ENCODE results near the gene CHST14. TPM values are rescaled to one million over a fixed set of nuclear protein-coding genes. Genes with fewer than 3 reads are reported as not detected.

Gene CHST14
- total RNA-seq, 3 donors from 2014 or later (not counting 1 experiment from before 2014, with no cell fraction given): 9.8 to 16.7 (median 12.9) TPM

GRCh38 chr15:40474581-40474980 is 3.8 kb downstream of the CHST14 start:
- Mint-ChIP-seq H3K27me3 (ENCODE audit: low read depth in 2 of 2) (no peaks in the 10 kb centered on the region), H3K4me1 (peaks cover 7 to 14% of the 10 kb centered on the region in 2 donors), H3K9me3 (no peaks in the 10 kb centered on the region), H3K27ac (no peak overlapping the region), H3K36me3 (no peaks in the 10 kb centered on the region), H3K4me3 (no peak overlapping the region)
- H3K9me3 ChIP-seq (ENCODE audit: control insufficient read depth, insufficient read depth, low read length): no peaks in the 10 kb centered on the region
- intact Hi-C loops (cut with micrococcal nuclease): no loop called here
- 95% methylated on average over 8 of the region's 8 CpGs for WGBS (ENCODE audit: insufficient coverage)
- H3K27ac ChIP-seq (ENCODE audit: low read length): no peak overlapping the region
- H3K4me3 ChIP-seq (ENCODE audit: low read length): no peak overlapping the region
- TF ChIP-seq CTCF (IDR thresholded peaks at IDR 0.05): no peak
- no peaks in the 10 kb centered on the region for H3K36me3 ChIP-seq (ENCODE audit: control insufficient read depth, insufficient read depth, low read length)
- peaks cover 21% of the 10 kb centered on the region for H3K4me1 ChIP-seq (ENCODE audit: control insufficient read depth, insufficient read depth, low read length)
- H3K27me3 ChIP-seq (ENCODE audit: control insufficient read depth, insufficient read depth, low read length): no peaks in the 10 kb centered on the region
- ATAC-seq: no peak
- no peak for DNase-seq

- intact Hi-C loops (cut with micrococcal nuclease): no loop called here
- Histone ChIP-seq H3K4me1 (ENCODE audit: control insufficient read depth, insufficient read depth, low read length) (no peaks in the 10 kb centered on the region), H3K27me3 (ENCODE audit: control insufficient read depth, insufficient read depth, low read length) (no peaks in the 10 kb centered on the region), H3K36me3 (ENCODE audit: control insufficient read depth, insufficient read depth, low read length) (no peaks in the 10 kb centered on the region), H3K27ac (ENCODE audit: low read length) (no peak overlapping the region), H3K9me3 (ENCODE audit: control insufficient read depth, insufficient read depth, low read length) (no peaks in the 10 kb centered on the region), H3K4me3 (ENCODE audit: low read length) (no peak overlapping the region)
- Mint-ChIP-seq H3K36me3 (no peaks in the 10 kb centered on the region), H3K27ac (no peak overlapping the region), H3K4me3 (no peak overlapping the region), H3K4me1 (peaks cover 0 to 3% of the 10 kb centered on the region in 2 donors), H3K9me3 (no peaks in the 10 kb centered on the region), H3K27me3 (ENCODE audit: low read depth in 2 of 2) (peaks cover 0 to 5% of the 10 kb centered on the region in 2 donors)
- 89% methylated on average over 5 of the region's 5 CpGs for WGBS (ENCODE audit: insufficient coverage)
- TF ChIP-seq CTCF (IDR thresholded peaks at IDR 0.05): no peak
- DNase-seq: no peak
- no peak for ATAC-seq
Observed at GRCh38 chr15:40477642-40478327, 7.0 kb downstream of the CHST14 start.

- intact Hi-C loops (cut with micrococcal nuclease): no loop called here
- H3K27me3 ChIP-seq (ENCODE audit: control insufficient read depth, insufficient read depth, low read length): no peaks in the 10 kb centered on the region
- ATAC-seq: no peak
- H3K4me1 ChIP-seq (ENCODE audit: control insufficient read depth, insufficient read depth, low read length): no peaks in the 10 kb centered on the region
- H3K27ac Mint-ChIP-seq: no peak overlapping the region
- no peaks in the 10 kb centered on the region for H3K9me3 Mint-ChIP-seq
- H3K36me3 Mint-ChIP-seq: no peaks in the 10 kb centered on the region
- H3K9me3 ChIP-seq (ENCODE audit: control insufficient read depth, insufficient read depth, low read length): no peaks in the 10 kb centered on the region
- H3K27me3 Mint-ChIP-seq (ENCODE audit: low read depth in 2 of 2): peaks cover 0 to 7% of the 10 kb centered on the region in 2 donors
- DNase-seq: no peak
- H3K4me3 ChIP-seq (ENCODE audit: low read length): no peak overlapping the region
- no peak overlapping the region for H3K27ac ChIP-seq (ENCODE audit: low read length)
- no peaks in the 10 kb centered on the region for H3K4me1 Mint-ChIP-seq
- no peak overlapping the region for H3K4me3 Mint-ChIP-seq
- no peaks in the 10 kb centered on the region for H3K36me3 ChIP-seq (ENCODE audit: control insufficient read depth, insufficient read depth, low read length)
- TF ChIP-seq CTCF (IDR thresholded peaks at IDR 0.05): no peak
Observed at GRCh38 chr15:40479024-40479423, 8.2 kb downstream of the CHST14 start.

Measured in natural killer cell (primary cell).